ENCODE data around the gene CPA1.

The CPA1 gene

DNA sequence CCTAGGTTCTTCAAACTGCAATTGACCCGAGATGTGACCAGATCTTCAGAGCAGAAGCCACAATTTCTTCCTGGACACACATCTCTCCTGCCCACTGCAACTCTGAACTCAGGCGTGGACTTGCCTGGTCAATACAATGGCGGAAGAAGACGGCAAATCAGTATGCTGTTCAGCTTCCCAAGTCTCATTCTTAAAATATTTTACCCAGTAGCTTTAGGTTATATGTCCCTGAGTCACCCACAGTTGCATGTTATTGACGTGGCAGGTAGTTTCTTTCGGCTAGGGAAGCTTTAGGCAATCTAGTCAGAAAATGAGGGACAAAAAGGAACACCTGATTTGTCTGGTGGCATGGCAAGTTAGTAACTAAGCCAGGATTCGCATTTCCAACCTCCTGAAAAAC lies 38.0 kb downstream of the CPA1 start:
- H3K27ac ChIP-seq (replicated peaks) = no peak overlapping the region
- TF ChIP-seq GABPA (IDR thresholded peaks at IDR 0.05; ENCODE audit: low read depth) (no peak), POLR2AphosphoS5 (IDR thresholded peaks at IDR 0.05; ENCODE audit: low read depth) (no peak), SPI1 (IDR thresholded peaks at IDR 0.05; ENCODE audit: borderline replicate concordance, low read depth) (no peak)
- TF ChIP-seq, protein P1, sequence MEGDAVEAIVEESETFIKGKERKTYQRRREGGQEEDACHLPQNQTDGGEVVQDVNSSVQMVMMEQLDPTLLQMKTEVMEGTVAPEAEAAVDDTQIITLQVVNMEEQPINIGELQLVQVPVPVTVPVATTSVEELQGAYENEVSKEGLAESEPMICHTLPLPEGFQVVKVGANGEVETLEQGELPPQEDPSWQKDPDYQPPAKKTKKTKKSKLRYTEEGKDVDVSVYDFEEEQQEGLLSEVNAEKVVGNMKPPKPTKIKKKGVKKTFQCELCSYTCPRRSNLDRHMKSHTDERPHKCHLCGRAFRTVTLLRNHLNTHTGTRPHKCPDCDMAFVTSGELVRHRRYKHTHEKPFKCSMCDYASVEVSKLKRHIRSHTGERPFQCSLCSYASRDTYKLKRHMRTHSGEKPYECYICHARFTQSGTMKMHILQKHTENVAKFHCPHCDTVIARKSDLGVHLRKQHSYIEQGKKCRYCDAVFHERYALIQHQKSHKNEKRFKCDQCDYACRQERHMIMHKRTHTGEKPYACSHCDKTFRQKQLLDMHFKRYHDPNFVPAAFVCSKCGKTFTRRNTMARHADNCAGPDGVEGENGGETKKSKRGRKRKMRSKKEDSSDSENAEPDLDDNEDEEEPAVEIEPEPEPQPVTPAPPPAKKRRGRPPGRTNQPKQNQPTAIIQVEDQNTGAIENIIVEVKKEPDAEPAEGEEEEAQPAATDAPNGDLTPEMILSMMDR (IDR thresholded peaks at IDR 0.05; ENCODE audit: insufficient read depth, low read length) = no peak
- TF ChIP-seq, protein P2, sequence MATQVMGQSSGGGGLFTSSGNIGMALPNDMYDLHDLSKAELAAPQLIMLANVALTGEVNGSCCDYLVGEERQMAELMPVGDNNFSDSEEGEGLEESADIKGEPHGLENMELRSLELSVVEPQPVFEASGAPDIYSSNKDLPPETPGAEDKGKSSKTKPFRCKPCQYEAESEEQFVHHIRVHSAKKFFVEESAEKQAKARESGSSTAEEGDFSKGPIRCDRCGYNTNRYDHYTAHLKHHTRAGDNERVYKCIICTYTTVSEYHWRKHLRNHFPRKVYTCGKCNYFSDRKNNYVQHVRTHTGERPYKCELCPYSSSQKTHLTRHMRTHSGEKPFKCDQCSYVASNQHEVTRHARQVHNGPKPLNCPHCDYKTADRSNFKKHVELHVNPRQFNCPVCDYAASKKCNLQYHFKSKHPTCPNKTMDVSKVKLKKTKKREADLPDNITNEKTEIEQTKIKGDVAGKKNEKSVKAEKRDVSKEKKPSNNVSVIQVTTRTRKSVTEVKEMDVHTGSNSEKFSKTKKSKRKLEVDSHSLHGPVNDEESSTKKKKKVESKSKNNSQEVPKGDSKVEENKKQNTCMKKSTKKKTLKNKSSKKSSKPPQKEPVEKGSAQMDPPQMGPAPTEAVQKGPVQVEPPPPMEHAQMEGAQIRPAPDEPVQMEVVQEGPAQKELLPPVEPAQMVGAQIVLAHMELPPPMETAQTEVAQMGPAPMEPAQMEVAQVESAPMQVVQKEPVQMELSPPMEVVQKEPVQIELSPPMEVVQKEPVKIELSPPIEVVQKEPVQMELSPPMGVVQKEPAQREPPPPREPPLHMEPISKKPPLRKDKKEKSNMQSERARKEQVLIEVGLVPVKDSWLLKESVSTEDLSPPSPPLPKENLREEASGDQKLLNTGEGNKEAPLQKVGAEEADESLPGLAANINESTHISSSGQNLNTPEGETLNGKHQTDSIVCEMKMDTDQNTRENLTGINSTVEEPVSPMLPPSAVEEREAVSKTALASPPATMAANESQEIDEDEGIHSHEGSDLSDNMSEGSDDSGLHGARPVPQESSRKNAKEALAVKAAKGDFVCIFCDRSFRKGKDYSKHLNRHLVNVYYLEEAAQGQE (IDR thresholded peaks at IDR 0.05; ENCODE audit: insufficient replicate concordance, low read depth) = no peak

DNA sequence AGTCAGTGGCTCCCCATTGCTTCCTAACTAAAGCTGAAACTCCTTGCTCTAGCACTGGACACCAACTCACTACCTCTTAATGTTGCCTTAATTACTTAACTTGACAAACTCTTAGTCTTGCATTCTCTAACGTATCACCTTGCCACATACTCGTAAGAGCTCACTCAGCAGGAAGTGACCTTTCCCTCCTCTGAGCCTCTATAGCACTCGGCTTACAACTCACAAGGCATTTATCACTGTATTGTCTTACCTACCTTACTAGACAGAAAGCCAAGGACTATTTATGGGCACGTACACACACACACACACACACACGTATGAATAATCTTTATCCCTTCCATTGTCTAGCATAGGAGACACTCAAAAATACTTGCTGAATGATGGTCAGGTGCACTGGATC lies 39.4 kb downstream of the CPA1 start:
- no peak overlapping the region for H3K4me3 ChIP-seq (replicated peaks; ENCODE audit: insufficient read depth, low read length)
- DNase-seq (ENCODE audit: low read depth in 1 of 2, low spot score in 1 of 2) = no peak
- H3K27me3 ChIP-seq (ENCODE audit: insufficient read depth, poor library complexity, severe bottlenecking) = no peaks in the 10 kb centered on the region
- H3K27ac ChIP-seq (replicated peaks) = no peak overlapping the region
- TF ChIP-seq, protein P2 (IDR thresholded peaks at IDR 0.05; ENCODE audit: insufficient replicate concordance, low read depth) = no peak
- TF ChIP-seq GABPA (IDR thresholded peaks at IDR 0.05; ENCODE audit: low read depth) = no peak
- TF ChIP-seq, protein P1 (IDR thresholded peaks at IDR 0.05; ENCODE audit: insufficient read depth, low read length) = no peak
- no peak for TF ChIP-seq SPI1 (IDR thresholded peaks at IDR 0.05; ENCODE audit: borderline replicate concordance, low read depth)
- TF ChIP-seq POLR2AphosphoS5 (IDR thresholded peaks at IDR 0.05; ENCODE audit: low read depth) = no peak

More for the DNA sequence above, 38.0 kb downstream of the CPA1 start:
- H3K4me3 ChIP-seq (replicated peaks; ENCODE audit: insufficient read depth, low read length) = no peak overlapping the region
- no peak for DNase-seq (ENCODE audit: low read depth in 1 of 2, low spot score in 1 of 2)
- no peaks in the 10 kb centered on the region for H3K27me3 ChIP-seq (ENCODE audit: insufficient read depth, poor library complexity, severe bottlenecking)

DNA sequence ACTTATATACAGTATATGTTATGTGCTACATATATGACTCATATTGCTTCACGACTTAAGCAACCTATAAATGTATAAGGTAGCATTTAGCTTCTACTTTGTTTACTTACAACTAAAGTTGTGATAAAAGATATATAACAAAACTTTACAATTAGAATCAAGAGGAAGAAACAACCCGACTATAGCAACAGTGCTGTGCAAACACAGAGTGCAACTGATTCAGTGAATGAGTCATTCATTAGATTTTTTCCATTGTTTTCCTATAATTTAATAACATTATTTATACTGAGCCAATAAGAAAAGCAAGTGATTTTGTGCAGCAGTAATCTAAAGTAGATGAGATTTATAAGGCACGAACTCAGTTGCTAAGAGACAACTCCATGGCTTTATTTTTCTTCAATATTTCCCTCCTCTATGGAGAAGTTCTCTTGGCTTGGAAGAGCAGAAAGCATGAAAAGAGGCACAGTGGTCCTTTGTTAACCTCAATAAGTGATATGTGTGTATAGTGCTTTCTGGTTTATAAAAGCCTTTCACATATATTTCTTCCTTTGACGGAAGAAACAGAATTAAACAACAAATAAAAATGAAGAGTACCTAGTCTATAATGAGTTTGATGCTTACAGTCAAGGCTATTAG lies 40.8 kb downstream of the CPA1 start:
- H3K4me3 ChIP-seq (replicated peaks; ENCODE audit: insufficient read depth, low read length) = no peak overlapping the region
- no peak for TF ChIP-seq GABPA (IDR thresholded peaks at IDR 0.05; ENCODE audit: low read depth)
- TF ChIP-seq SPI1 (IDR thresholded peaks at IDR 0.05; ENCODE audit: borderline replicate concordance, low read depth) = no peak
- no peak for TF ChIP-seq POLR2AphosphoS5 (IDR thresholded peaks at IDR 0.05; ENCODE audit: low read depth)
- TF ChIP-seq, protein P2 (IDR thresholded peaks at IDR 0.05; ENCODE audit: insufficient replicate concordance, low read depth) = no peak
- TF ChIP-seq, protein P1 (IDR thresholded peaks at IDR 0.05; ENCODE audit: insufficient read depth, low read length) = no peak
- no peak overlapping the region for H3K27ac ChIP-seq (replicated peaks)
- DNase-seq (ENCODE audit: low read depth in 1 of 2, low spot score in 1 of 2) = no peak
- no peaks in the 10 kb centered on the region for H3K27me3 ChIP-seq (ENCODE audit: insufficient read depth, poor library complexity, severe bottlenecking)

Data from HL-60 (cell line).